Body of pancreas (tissue), 4 donors: ENCODE measurements around the gene COL6A3. TPM values are rescaled to one million over a fixed set of nuclear protein-coding genes. Genes with fewer than 3 reads are reported as not detected.
A peak's percentile ranks its signal among the peaks of the same experiment; 100 is the strongest.

Source experiments
- ATAC-seq: fragments of 150-250 bp; one replicate; pipeline ENCODE4 v1.9.1; 2016
- DNase-seq, 4 donors: peaks; one replicate each; pipeline ENCODE4 v3.0.0-alpha.2; 2019
- H3K27ac ChIP-seq, 4 donors: fragments of 200-600 bp; sonication (generic); 1 replicate in 3 of 4; 2 replicates in 1 of 4; pipeline versions ENCODE4 v1.5.1 to v1.6.1; 2016 to 2019; ENCODE audit warnings: mild to moderate bottlenecking in 1 of 4, mixed read lengths in 1 of 4, moderate library complexity in 1 of 4
- H3K27me3 ChIP-seq, 2 donors: fragments of 200-600 bp; sonication (generic); one replicate each; pipeline ENCODE4 v1.6.0; 2016; ENCODE audit warnings: mild to moderate bottlenecking in 1 of 2
- H3K36me3 ChIP-seq, 2 donors: fragments of 200-600 bp; sonication (generic); replicated peaks in 1 of 2; 2 replicates each; pipeline ENCODE4 v1.5.1; 2016; ENCODE audit warnings: low read depth in 2 of 2; ENCODE audit not compliant: insufficient read depth in 1 of 2
- H3K4me1 ChIP-seq: fragments of 200-600 bp; sonication (generic); one replicate; pipeline ENCODE4 v1.6.0; 2016
- H3K4me3 ChIP-seq, 2 donors: fragments of 200-600 bp; sonication (generic); 1 replicate in 1 of 2; 2 replicates in 1 of 2; pipeline ENCODE4 v1.5.1; 2016 to 2019
- H3K9me3 ChIP-seq, 3 donors: fragments of 200-600 bp; sonication (generic); 1 replicate in 2 of 3; 2 replicates in 1 of 3; pipeline ENCODE4 v1.5.1; 2016
- POLR2A ChIP-seq, 3 donors: fragments of 450-650 bp; IDR thresholded peaks; one replicate each; pipeline ENCODE4 v1.6.1; 2016; ENCODE audit warnings: antibody characterized with exemption in 3 of 3, mild to moderate bottlenecking in 2 of 3
- WGBS, 2 donors: methylation state at CpG; one replicate each; pipeline ENCODE4 v1.1.5; 2017; 5-methylcytosine and 5-hydroxymethylcytosine counted together
- intact Hi-C: fragments of 100-400 bp; cut with DNase I; formaldehyde crosslinking; loops from one replicate; pipeline ENCODE4 v1.15.1; 2023
- total RNA-seq, 2 donors: library from RNA; depleted of rRNA; stranded (reverse); fragments of >200 nt; gene quantifications; one replicate each; pipeline ENCODE4 v1.1.0, GENCODE V29; 2016
- TF ChIP-seq, protein P1 (sequence below), 7 experiments: fragments of 450-650 bp in 4 of 7; fragments of 200-600 bp in 3 of 7; sonication (generic) in 3 of 7; IDR thresholded peaks; one replicate each; pipeline ENCODE4 v1.5.1; 2016 to 2019; ENCODE audit warnings: antibody characterized with exemption in 7 of 7

The COL6A3 gene
- total RNA-seq, 2 donors from 2014 or later: 46.4 to 121 TPM

DNA sequence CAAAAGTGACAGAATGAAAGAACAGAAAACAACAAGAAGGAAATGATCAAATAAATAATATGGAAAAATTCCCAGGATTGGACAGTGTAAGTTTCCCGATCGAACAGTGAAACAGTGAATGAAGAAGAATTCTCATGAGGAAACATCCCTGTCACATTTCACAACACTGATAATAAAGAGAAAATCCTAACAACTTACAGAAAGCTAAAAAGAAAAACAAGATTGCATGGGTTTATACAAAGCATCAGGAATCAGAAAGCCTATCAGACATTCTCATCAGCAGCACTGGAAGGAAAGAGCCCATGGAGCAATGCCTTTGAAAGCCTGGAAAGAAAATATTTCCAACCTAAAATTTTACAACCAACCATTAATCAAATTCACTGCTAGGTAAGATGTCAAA lies 9.9 kb upstream of the COL6A3 start:
- WGBS, 2 donors: 81 to 91% methylated on average over 2 of the region's 2 CpGs
- no peaks in the 10 kb centered on the region for H3K27me3 ChIP-seq
- intact Hi-C loops: loop anchor here (10.0 kb wide), 1 partner anchor 141 kb away; the partner anchor contains the start of gene PRLH
- H3K36me3 ChIP-seq: no peaks in the 10 kb centered on the region
- ATAC-seq: no peak
- H3K9me3 ChIP-seq: no peaks in the 10 kb centered on the region
- H3K4me3 ChIP-seq: no peak overlapping the region
- TF ChIP-seq, protein P1, sequence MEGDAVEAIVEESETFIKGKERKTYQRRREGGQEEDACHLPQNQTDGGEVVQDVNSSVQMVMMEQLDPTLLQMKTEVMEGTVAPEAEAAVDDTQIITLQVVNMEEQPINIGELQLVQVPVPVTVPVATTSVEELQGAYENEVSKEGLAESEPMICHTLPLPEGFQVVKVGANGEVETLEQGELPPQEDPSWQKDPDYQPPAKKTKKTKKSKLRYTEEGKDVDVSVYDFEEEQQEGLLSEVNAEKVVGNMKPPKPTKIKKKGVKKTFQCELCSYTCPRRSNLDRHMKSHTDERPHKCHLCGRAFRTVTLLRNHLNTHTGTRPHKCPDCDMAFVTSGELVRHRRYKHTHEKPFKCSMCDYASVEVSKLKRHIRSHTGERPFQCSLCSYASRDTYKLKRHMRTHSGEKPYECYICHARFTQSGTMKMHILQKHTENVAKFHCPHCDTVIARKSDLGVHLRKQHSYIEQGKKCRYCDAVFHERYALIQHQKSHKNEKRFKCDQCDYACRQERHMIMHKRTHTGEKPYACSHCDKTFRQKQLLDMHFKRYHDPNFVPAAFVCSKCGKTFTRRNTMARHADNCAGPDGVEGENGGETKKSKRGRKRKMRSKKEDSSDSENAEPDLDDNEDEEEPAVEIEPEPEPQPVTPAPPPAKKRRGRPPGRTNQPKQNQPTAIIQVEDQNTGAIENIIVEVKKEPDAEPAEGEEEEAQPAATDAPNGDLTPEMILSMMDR (IDR thresholded peaks at IDR 0.05): no peak
- TF ChIP-seq POLR2A (IDR thresholded peaks at IDR 0.05): no peak
- H3K27ac ChIP-seq: no peak overlapping the region
- peaks cover 7% of the 10 kb centered on the region for H3K4me1 ChIP-seq
- DNase-seq: no peak

DNA sequence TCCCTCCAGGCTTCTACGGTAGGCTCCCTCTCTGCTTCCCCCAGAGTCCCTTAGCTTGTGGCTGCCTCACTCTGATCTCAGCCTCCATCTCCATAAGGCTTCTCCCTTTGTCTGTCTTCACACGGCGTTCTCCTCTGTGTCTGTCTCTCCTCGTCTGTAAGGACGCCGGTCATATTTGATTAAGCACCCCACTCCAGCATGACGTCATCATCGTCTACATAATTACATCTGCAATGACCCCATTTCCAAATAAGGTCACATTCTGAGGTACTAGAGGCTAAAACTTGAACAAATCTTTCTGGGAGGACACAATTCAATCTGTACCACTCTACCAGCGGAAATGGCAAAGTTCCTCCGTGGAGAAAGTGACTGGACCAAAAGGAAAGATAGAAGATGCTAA lies 8.3 kb upstream of the COL6A3 start:
- Histone ChIP-seq H3K27me3 (no peaks in the 10 kb centered on the region), H3K9me3 (no peaks in the 10 kb centered on the region), H3K27ac (no peak overlapping the region), H3K4me1 (peaks cover 7% of the 10 kb centered on the region), H3K36me3 (no peaks in the 10 kb centered on the region), H3K4me3 (no peak overlapping the region)
- DNase-seq (no peak), ATAC-seq (no peak)
- TF ChIP-seq POLR2A (IDR thresholded peaks at IDR 0.05): no peak
- TF ChIP-seq, protein P1 (IDR thresholded peaks at IDR 0.05): no peak
- intact Hi-C loops: loop anchor here (10.0 kb wide), 1 partner anchor 142 kb away; the partner anchor contains the start of gene PRLH
- 63 to 70% methylated on average over 10 of the region's 10 CpGs for WGBS, 2 donors

DNA sequence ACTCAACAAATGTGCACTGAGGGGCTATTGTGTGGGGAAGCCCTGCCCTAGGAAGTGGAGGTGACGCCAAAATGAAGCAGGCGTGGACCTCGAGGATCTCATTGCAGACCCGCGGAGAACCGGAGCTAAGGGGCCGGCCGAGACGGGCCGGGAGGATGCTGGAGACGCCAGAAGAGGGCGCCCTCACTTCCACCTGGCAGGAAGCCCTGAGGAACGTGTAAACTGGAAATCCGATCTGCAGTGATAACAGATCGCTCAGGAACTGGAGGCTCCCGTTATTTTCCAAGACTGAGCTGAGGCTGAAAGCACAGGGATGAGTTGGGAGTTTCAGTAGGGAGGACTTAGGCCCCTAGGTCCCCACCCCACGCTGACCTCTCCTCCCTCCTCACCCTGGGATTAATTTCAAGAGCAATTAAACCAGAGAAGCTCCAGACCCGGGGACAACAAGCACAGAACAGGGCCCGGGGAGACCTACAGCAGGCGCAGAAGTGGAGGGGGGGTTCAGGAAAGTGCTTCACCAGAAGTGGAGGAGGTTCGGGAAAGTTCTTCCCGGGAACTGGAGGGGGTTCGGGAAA lies 7.7 kb upstream of the COL6A3 start:
- TF ChIP-seq, protein P1 (IDR thresholded peaks at IDR 0.05): peak; percentile 63 to 72 (median 67)
- no peak for TF ChIP-seq POLR2A (IDR thresholded peaks at IDR 0.05)
- DNase-seq: peak; percentile 67 to 74 (median 71)
- no peaks in the 10 kb centered on the region for H3K27me3 ChIP-seq
- ATAC-seq: peak; percentile 80
- no peak overlapping the region for H3K4me3 ChIP-seq
- H3K36me3 ChIP-seq: no peaks in the 10 kb centered on the region
- intact Hi-C loops: loop anchor here (10.0 kb wide), 1 partner anchor 143 kb away; the partner anchor contains the start of gene PRLH
- H3K9me3 ChIP-seq: no peaks in the 10 kb centered on the region
- 12 to 16% methylated on average over 23 of the region's 23 CpGs for WGBS, 2 donors
- no peak overlapping the region for H3K27ac ChIP-seq
- peaks cover 7% of the 10 kb centered on the region for H3K4me1 ChIP-seq

DNA sequence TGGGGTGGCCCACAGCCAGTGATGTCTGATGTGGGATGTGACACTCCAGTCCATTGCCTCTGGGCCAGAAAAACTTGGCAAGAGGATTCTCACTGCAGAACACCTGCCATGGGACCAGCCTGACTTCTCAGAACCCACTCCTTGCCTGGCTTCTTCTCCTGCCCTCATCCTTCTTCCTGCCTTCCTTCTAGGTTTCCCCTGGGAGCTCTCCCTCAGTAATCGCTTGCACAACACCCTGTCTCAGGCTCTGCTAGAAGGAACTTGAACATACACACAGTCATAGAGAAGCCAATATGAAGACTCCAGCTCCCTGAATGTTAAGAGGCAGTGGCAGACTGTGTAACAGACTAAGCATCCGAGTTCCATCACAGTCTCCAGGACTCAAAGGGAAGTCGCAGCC lies 4.3 kb upstream of the COL6A3 start:
- no peaks in the 10 kb centered on the region for H3K9me3 ChIP-seq
- TF ChIP-seq, protein P1 (IDR thresholded peaks at IDR 0.05): no peak
- no peak for TF ChIP-seq POLR2A (IDR thresholded peaks at IDR 0.05)
- 67 to 82% methylated on average over 1 to 3 of the region's 3 CpGs for WGBS, 2 donors
- peaks cover 7% of the 10 kb centered on the region for H3K4me1 ChIP-seq
- H3K4me3 ChIP-seq: no peak overlapping the region
- DNase-seq (no peak), ATAC-seq (no peak)
- no peaks in the 10 kb centered on the region for H3K36me3 ChIP-seq
- no peak overlapping the region for H3K27ac ChIP-seq
- H3K27me3 ChIP-seq: no peaks in the 10 kb centered on the region
- intact Hi-C loops: no loop called here
